ENCODE measurements around the gene PSKH1.

DNA sequence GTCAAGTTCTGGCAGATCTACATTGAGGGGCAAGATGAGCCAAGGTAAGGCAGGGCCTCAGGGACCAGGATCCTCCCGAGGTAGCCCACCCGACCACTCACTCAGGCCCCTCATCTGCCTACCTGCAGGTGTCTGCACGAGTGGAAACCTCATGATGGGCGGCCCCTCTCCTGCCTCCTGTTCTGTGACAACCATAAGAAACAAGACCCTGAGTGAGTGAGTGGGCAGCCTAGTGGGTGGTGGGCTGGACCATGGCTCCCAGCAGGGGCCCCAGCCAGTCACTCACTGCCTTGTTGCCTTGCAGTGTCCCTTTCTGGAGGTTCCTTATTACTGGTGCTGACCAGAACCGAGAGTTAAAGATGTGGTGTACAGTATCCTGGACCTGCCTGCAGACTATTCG is 14.8 kb upstream of the PSKH1 start:
- TF ChIP-seq EZH2 (IDR thresholded peaks at IDR 0.05; ENCODE audit: borderline replicate concordance, control insufficient read depth, low read depth, low read length) (no peak), MEF2B (IDR thresholded peaks at IDR 0.05; ENCODE audit: partially characterized antibody, poor library complexity, severe bottlenecking) (no peak), MXI1 (IDR thresholded peaks at IDR 0.05; ENCODE audit: low read depth, low read length) (no peak), MTA2 (IDR thresholded peaks at IDR 0.05; ENCODE audit: low read depth) (no peak), YBX1 (IDR thresholded peaks at IDR 0.05) (no peak), SREBF1 (IDR thresholded peaks at IDR 0.05; ENCODE audit: low read length) (no peak), ATF7 (IDR thresholded peaks at IDR 0.05; ENCODE audit: low read depth) (no peak), RAD21 (IDR thresholded peaks at IDR 0.05; ENCODE audit: insufficient read depth, low read depth, low read length) (no peak), NR2C2 (IDR thresholded peaks at IDR 0.05; ENCODE audit: borderline replicate concordance, control insufficient read depth, insufficient read length, low read depth) (no peak), FOXK2 (IDR thresholded peaks at IDR 0.05) (no peak)
- TF ChIP-seq, protein P1, sequence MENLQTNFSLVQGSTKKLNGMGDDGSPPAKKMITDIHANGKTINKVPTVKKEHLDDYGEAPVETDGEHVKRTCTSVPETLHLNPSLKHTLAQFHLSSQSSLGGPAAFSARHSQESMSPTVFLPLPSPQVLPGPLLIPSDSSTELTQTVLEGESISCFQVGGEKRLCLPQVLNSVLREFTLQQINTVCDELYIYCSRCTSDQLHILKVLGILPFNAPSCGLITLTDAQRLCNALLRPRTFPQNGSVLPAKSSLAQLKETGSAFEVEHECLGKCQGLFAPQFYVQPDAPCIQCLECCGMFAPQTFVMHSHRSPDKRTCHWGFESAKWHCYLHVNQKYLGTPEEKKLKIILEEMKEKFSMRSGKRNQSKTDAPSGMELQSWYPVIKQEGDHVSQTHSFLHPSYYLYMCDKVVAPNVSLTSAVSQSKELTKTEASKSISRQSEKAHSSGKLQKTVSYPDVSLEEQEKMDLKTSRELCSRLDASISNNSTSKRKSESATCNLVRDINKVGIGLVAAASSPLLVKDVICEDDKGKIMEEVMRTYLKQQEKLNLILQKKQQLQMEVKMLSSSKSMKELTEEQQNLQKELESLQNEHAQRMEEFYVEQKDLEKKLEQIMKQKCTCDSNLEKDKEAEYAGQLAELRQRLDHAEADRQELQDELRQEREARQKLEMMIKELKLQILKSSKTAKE (IDR thresholded peaks at IDR 0.05; ENCODE audit: low read depth, poor library complexity, severe bottlenecking): no peak
- TF ChIP-seq, protein P2, sequence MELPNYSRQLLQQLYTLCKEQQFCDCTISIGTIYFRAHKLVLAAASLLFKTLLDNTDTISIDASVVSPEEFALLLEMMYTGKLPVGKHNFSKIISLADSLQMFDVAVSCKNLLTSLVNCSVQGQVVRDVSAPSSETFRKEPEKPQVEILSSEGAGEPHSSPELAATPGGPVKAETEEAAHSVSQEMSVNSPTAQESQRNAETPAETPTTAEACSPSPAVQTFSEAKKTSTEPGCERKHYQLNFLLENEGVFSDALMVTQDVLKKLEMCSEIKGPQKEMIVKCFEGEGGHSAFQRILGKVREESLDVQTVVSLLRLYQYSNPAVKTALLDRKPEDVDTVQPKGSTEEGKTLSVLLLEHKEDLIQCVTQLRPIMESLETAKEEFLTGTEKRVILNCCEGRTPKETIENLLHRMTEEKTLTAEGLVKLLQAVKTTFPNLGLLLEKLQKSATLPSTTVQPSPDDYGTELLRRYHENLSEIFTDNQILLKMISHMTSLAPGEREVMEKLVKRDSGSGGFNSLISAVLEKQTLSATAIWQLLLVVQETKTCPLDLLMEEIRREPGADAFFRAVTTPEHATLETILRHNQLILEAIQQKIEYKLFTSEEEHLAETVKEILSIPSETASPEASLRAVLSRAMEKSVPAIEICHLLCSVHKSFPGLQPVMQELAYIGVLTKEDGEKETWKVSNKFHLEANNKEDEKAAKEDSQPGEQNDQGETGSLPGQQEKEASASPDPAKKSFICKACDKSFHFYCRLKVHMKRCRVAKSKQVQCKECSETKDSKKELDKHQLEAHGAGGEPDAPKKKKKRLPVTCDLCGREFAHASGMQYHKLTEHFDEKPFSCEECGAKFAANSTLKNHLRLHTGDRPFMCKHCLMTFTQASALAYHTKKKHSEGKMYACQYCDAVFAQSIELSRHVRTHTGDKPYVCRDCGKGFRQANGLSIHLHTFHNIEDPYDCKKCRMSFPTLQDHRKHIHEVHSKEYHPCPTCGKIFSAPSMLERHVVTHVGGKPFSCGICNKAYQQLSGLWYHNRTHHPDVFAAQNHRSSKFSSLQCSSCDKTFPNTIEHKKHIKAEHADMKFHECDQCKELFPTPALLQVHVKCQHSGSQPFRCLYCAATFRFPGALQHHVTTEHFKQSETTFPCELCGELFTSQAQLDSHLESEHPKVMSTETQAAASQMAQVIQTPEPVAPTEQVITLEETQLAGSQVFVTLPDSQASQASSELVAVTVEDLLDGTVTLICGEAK (IDR thresholded peaks at IDR 0.05; ENCODE audit: borderline replicate concordance): no peak
